ENCODE data around the gene SNAPC2. TPM values are rescaled to one million over a fixed set of nuclear protein-coding genes. Genes with fewer than 3 reads are reported as not detected.

SNAPC2 gene
- total and polyA plus RNA-seq, 2 of the 13 experiments (the other 11 are each of a cell fraction or from before 2014, with no cell fraction given): 10.2 to 12.7 TPM

GRCh38 chr19:7942981-7943443, 22.9 kb downstream of the SNAPC2 start (continued):
- TF ChIP-seq ZBTB26 (CRISPR knock-in tag; IDR thresholded peaks at IDR 0.05; ENCODE audit: borderline replicate concordance) (peak; percentile 13; the same call in 1 of the 2 replicates), ZNF557 (CRISPR knock-in tag; IDR thresholded peaks at IDR 0.05) (0 out of 2 replicates have a peak, but pooled peaks have one; percentile 0), HIC2 (CRISPR knock-in tag; IDR thresholded peaks at IDR 0.05; ENCODE audit: low read depth) (no peak), ZNF251 (CRISPR knock-in tag; IDR thresholded peaks at IDR 0.05) (0 out of 2 replicates have a peak, but pooled peaks have one; percentile 82), NKX3-1 (CRISPR knock-in tag; IDR thresholded peaks at IDR 0.05) (0 out of 2 replicates have a peak, but pooled peaks have one; percentile 24), ZNF510 (CRISPR knock-in tag; IDR thresholded peaks at IDR 0.05; ENCODE audit: low read depth) (0 out of 2 replicates have a peak, but pooled peaks have one; percentile 25), ZBED4 (CRISPR knock-in tag; IDR thresholded peaks at IDR 0.05; ENCODE audit: borderline replicate concordance) (0 out of 2 replicates have a peak, but pooled peaks have one; percentile 52), KDM5B (CRISPR knock-in tag; IDR thresholded peaks at IDR 0.05; ENCODE audit: borderline replicate concordance) (no peak), ZSCAN29 (CRISPR knock-in tag; conservative IDR thresholded peaks at IDR 0.05) (0 out of 2 replicates have a peak, but pooled peaks have one; percentile 7), RCOR2 (CRISPR knock-in tag; IDR thresholded peaks at IDR 0.05) (0 out of 2 replicates have a peak, but pooled peaks have one; percentile 19), KAT7 (CRISPR knock-in tag; IDR thresholded peaks at IDR 0.05; ENCODE audit: borderline replicate concordance) (peak; percentile 65; the same call in 1 of the 2 replicates), TAF15 (IDR thresholded peaks at IDR 0.05; ENCODE audit: low read depth, low read length, poor library complexity, severe bottlenecking) (peak; percentile 15)
